Measurements from ENCODE around the gene EPHA10.
"Not testable (repeated sequence)": the region's sequence is repeated elsewhere in the genome, so short reads cannot be mapped to it uniquely, and the experiment has no call there.

The EPHA10 gene

DNA sequence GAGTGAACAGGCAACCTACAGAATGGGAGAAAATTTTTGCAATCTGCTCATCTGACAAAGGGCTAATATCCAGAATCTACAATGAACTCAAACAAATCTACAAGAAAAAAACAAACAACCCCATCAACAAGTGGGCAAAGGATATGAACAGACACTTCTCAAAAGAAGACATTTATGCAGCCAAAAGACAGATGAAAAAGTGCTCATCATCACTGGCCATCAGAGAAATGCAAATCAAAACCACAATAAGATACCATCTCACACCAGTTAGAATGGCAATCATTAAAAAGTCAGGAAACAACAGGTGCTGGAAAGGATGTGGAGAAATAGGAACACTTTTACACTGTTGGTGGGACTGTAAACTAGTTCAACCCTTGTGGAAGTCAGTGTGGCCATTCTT, 6.5 kb upstream of the EPHA10 start:
- not testable (repeated sequence) for DNase-seq (ENCODE audit: low read depth in 2 of 2, low spot score in 1 of 2)

DNA sequence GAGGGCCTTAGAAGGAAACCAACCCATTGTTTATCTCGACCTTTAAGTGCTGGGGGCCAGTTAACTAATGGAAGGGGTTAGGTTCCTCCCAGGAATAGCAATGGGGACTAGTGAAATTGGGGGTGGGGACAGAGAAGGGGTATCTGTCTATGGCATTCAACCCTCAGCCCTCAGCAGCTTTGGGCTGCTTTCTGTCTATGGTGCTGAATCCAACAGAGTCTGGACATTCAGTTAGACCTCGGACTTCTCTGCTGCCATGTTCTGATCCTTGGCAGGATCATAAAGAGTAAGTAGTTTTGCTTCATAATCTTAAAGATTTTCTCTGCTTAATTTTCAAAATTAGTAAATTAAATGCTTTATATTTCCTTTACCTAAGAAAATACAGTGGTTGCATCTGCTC, 2.6 kb upstream of the EPHA10 start:
- DNase-seq (ENCODE audit: low read depth in 2 of 2, low spot score in 1 of 2), result no peak

DNA sequence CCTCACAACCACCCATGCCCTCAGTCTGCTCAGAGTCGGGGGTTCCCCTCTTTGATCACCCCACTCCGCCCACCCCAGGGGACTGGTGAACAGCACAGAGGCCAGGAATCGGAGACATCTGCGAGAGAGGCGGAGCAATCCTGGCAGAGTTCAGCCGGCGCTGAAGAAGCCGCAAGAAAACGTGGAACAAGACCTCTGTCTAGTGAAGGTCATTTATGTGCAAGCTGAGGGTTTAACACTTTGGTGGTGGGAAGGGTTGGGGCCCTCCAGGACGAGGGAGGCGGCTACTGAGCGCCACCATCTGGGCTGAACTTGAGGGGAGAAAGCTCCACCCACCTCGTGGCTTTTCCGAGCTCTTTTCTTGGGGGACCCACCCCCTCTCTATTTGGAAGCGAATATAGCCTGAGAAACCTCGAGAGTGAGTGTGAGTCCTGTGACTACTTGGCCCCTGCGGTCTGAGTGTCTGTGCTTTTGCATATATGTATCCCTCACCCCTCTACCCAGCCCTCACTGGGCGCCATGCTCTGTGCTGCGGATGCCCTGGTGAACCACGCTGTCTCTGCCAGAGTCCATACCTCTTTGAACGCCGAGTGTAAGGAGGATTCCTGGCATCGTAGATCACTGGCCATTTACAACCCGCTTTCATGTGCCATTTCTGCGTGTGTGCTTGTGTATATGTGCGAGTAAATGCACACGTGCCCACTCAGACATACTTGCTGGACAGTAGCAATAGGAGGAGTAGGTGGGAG, 1.2 kb upstream of the EPHA10 start:
- DNase-seq (ENCODE audit: low read depth in 2 of 2, low spot score in 1 of 2), result no peak

DNA sequence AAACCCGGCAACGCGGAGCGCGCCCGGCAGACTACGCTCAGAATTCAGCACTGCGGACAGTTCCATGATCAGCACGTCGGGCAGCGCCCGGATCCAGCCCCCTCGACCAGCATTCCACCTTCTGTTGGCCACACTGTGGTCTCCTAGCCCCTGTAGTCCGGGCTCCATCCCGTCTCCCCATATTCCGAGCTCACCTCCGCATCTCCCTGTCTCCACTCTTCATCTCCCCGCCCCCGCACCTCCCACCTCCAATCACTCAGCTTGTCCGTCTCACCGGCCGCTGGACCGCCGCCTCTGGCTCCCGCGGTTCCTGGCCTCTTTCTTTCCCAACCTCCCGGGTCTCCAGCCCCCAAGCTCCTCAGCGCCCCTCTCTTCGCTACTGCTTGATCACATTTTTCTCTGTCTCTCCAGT, 500 bp downstream of the EPHA10 start:
- no peak for DNase-seq (ENCODE audit: low read depth in 2 of 2, low spot score in 1 of 2)

DNA sequence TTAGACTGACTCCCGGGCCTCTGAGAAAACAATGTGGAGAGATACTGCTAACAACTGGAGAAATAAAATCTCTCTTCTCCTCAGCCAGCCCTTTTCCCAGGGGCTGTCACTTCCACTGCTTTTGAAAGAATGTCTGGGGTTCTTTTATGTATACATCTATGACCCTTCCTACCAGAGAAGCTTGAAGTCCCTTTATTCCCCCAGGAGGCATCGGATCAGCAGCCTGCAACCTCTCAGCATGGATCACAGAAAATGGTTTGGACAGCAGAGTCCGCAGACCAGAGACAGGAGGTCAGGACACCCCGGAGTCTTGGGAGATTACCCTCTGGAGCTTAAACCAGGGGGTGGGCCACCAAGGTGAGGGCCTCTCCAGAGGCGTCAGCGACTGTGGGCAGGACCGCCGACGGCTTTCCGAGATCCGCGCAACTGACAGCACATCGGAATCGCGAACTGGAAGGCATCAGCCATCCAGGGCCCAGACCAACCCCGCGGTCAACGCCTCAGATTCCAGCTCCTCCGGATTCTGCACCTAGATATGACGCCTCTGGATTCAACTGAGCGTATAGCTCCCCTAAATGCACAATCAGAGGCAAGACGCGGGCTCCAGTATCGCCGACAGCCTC, 1.0 kb downstream of the EPHA10 start:
- no peak for DNase-seq (ENCODE audit: low read depth in 2 of 2, low spot score in 1 of 2)

DNA sequence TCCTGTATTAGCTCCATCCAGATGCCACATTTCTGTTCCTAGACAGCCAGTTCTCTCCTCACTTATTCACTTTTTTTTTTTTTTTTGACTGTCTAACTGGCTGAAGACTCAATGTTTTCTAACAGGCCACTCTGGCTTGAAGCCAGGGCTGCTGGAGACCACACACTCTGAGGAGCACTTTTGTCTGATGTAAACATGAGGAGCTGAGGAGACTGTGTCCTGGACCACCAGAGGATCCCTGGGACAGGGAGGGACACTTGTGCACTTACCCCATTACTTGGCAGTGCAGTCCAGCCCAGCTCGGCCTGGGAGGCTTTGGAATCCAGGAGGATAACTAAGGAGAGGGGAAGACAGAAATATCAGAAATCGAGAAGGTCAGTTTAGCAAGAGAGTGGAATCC, 2.4 kb downstream of the EPHA10 start:
- DNase-seq (ENCODE audit: low read depth in 2 of 2, low spot score in 1 of 2), result no peak

DNA sequence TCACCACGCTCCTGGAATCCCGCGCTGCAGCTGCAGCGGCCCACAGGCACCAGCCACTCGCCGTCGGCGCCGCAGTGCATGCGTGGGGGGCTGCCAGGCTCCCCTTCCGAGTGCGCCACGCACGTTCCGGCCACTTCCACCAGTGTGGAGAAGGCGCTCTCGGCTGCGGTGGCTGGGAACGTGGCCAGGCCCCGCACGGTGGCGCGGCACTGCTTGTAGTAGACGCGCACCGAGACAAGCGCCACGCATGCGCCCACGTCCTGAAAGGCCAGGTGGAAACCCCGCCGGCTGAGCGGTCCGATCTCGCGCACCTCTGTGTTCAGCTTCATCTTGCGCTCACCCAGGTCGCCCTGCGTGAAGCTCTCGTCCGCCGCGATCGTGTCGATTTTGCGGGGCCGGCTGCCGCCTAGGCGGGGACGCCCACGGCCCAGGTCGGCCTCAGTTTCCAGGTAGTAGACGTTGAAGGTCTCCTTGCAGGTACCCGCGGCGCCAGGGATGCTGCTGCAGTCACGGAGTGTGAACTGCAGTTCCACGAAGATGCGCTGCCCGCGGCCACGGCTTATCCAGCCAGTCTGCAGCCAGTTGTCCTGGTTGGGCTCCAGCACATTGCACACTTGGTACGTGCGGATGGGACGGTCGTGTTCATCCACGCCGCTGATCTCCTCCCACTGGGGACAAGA, 3.4 kb downstream of the EPHA10 start:
- DNase-seq (ENCODE audit: low read depth in 2 of 2, low spot score in 1 of 2), result no peak

DNA sequence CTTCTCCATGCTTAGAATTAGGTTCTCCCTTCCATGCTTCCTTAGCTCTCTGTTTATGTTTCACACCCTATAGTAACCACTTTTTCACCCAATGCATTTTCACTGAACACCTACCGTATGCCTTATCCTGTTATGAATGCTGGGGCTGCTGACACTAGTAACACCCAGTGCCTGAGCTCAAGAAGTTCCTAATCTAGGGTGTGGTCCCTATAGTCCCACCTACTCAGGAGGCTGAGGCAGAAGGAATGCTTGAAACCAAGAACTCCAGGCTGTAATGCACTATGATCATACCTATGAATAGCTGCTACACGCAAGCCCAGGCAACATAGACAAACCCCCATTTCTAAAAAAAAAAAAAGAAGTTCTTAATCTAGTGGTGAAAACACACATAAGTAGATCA, 5.5 kb downstream of the EPHA10 start:
- no peak for DNase-seq (ENCODE audit: low read depth in 2 of 2, low spot score in 1 of 2)

DNA sequence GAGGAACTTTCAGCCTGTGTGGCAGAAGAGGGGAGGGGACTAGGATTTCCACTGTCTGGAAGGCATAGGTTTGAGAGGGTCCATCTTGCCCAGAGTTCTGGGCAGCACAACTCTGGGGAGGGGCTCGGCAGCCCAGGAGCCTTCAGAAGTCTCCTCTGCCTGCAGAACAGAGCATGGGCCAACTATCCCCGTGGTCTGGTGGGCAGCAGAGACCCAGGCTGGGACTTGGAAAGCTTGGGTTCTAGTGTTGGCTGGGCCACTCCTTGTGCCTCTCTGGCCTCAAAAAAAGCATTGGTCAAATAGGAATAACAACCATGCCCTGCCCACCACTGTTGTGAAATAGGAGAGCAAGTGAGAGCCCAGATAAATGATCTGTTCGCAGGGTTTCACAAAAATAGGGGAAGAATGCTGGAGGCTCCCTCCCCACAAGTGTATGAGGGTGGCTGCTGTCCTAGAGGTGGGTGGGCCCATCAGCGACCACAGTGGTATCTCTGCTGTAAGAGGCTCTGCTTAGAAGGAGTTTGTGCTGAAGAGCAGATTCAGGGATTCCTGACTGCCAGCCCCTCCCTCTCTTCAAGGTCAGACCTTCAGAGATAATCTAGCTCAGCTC, 8.9 kb downstream of the EPHA10 start:
- DNase-seq (ENCODE audit: low read depth in 2 of 2, low spot score in 1 of 2), result no peak

DNA sequence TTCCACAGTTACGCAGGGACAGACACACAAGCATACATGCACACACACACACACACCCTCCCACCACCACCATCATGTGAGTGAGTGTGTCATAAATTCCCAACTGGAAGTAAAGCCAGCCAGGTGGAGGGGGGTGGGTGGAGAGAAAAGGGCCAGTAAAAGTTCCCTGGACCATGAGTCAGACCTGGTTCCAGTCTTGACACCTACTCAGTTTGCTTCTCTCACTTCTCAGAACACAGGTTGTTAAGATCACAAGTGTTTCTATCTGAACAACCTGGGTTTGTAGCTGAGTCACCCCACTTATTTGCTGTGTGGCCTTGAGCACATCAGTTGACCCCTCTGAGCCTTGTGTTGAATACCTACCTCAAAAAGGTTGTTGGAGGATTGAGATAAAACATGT, 9.6 kb downstream of the EPHA10 start:
- DNase-seq (ENCODE audit: low read depth in 2 of 2, low spot score in 1 of 2), result no peak

DNA sequence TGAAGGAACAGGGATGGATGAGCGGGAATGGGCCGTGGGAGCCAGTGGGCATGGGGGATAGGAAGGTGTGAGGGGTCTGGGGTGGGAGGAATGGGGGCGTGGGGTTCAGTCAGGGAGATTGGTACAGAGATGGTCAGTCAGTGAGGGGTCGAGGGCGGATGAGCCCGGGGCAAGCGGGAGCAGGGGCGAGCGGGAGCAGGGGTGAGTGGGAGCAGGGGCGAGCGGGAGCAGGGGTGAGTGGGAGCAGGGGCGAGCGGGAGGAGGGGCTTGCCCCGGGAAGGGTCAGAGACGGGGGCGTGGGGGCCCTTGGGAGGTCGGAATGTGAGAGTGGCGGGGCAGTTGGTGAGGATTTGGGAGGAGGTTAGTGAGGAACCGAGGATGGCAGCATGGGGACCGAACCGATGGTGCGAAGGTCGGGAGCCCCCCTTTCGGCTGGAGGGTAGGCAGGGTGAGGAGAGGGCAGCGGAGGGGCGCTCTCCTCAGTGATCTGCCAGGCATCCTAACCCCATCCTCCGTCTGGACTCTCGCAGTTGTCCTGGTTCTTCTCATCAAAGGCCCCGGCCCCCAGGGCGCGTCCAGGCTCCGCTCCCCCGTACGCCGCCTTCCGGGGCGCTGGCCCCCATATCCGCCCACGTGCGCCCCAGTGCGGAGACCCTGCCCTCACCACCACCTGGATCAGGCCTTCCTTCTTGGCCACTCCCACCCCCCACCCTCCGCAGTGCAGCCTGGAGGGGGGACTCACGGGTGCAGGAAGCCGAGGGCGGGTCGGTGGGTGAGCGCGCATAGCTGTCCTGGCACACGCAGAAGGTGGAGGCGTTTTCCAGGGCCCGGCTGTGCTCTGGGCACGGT, 11.2 kb downstream of the EPHA10 start:
- no peak for DNase-seq (ENCODE audit: low read depth in 2 of 2, low spot score in 1 of 2)

DNA sequence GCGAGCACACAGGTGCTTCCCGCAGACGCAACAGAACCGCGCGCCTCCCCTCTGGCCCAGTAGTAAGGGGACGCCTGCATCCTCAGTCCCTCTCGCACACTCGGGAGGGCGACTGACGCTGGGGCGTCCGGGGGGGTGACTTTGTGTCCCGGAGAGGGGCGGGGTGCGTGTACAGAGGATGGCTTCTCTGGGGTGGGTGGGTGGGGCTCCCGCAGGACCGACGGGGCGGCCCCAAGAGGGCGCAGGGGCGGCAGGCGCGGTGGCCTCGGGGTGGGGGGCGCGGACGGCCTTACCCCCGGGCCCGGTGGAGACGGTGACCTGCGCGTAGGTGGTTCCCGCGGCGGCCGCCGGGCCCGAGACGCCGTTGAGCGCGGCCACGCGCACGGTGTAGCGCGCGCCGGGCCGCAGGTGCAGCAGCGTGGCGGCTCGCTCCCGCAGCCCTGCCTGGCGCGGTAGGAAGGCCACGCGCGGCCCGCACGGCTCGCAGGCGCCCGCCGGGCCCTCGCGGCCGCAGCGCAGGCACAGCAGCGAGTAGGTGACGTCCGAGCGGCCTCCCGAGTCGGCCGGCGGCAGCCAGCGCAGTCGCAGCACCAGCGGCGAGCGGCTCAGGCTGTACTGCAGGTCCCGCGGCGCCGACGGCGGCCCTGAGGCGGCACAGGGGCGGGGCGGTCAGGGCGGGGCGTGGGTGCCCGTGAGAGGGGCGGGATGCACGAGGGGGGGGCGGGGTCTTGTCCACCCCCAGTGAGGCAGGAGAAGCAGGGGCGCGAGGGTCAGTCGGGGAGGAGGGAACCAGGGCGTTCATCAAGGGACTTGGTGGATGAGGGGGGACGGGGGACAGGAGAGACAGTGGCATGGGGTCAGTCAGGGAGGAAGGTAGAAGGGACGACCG, 12.1 kb downstream of the EPHA10 start:
- no peak for DNase-seq (ENCODE audit: low read depth in 2 of 2, low spot score in 1 of 2)

DNA sequence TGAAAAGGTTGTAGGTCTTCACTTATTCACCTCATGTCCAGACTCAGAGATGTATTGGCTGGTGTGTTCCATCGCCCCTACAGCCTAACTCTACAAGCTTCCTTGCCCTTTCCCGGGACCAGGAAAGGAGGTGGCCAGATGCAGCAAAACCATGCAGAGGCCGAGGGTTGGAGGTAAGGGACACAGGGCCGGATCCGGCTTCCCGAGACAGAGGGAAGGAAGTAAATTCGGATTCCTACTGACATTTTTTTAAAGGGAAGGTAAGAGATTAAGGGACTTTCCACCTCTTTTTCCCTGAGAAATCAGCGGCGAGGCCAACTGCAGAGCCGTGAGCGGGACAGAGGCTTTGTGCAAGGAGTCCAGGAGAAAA, 12.7 kb downstream of the EPHA10 start:
- DNase-seq (ENCODE audit: low read depth in 2 of 2, low spot score in 1 of 2), result no peak

DNA sequence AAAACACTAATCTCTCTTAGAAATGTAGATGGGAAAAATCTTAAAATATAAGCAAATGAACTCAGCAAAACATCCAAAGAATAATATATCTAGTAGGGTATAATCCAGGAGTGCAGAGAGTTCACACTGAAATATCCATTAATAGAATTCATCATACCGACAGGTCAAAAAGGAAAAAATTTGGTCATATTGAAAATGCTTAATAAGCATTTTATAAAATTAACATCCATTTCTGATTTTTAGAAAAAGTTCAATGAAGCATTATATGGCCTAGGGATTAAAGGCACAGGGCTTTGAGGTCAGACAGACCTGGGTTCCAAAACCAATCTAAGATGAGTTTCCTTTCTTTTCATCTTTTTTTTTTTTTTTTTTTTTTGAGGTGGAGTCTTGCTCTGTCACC, 16.4 kb downstream of the EPHA10 start:
- no peak for DNase-seq (ENCODE audit: low read depth in 2 of 2, low spot score in 1 of 2)

DNA sequence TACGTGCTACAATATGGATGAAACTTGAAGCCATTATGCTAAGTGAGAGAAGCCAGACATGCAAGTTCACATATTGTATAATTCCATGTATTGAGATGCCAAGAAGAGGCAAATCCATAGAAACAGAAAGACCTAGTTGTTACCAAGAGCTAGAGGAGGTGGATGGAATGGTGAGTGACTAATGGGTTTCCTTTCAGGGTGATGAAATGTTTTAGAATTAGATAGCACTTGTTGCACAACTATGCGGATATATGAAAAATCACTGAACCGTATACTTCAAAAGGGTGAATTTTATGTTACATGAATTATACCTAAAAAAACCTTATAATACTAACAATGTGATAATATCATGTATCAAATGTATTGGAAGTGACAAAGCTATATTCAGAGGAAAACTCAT, 18.1 kb downstream of the EPHA10 start:
- DNase-seq (ENCODE audit: low read depth in 2 of 2, low spot score in 1 of 2), result no peak

DNA sequence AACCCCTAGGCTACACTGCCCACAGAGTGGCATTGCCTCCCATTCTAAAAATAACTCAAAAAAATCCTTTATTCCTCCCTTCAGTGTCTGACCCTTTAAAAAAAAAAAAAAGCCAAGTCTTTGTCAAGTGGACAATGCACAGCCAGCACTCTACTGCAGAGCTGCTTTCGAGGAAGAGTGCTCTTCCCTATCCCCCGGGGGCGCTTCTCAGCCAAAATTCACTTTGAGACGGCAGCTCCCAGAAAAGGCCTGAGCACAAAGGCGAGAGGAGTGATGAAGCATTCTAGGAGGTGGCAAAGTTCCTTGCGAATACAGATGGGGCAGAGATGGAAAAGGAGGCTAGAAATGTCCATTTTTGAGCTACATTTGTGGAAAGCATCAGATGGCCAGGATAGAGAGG, 23.3 kb downstream of the EPHA10 start:
- DNase-seq (ENCODE audit: low read depth in 2 of 2, low spot score in 1 of 2), result no peak

DNA sequence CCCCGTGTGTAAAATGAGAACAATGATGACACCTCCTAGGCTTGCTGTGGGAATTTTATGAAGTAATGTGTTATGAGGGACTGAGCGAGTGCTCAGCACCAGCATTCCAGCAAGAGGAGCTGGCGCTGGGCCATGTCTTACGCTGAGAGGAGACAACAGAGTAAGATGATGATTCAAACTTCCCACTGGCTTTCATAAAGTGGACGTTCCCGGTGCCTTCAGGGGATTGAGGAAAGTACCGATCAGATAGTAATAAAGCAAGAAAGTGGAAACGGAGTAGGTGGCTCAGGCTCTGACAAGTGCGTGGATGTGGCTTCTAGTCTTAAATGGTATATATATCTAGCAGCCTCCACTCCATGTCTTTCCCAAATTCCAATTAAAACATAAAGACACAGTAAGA, 23.8 kb downstream of the EPHA10 start:
- DNase-seq (ENCODE audit: low read depth in 2 of 2, low spot score in 1 of 2), result no peak

DNA sequence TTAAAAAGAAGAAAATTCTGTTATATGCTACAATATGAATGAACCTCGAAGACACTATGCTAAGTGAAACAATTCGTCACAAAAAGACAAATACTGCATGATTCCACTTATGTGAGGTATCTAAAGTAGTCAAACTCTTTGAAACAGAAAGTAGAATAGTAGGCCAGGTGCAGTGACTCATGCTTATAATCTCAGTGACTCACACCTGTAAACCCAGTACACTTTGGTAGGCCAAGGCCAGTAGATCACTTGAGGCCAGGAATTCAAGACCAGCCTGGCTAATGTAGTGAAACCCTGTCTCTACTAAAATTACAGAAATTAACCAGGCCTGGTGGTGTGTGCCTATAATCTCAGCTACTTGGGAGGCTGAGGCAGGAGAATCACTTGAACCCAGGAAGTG, 25.7 kb downstream of the EPHA10 start:
- no peak for DNase-seq (ENCODE audit: low read depth in 2 of 2, low spot score in 1 of 2)

DNA sequence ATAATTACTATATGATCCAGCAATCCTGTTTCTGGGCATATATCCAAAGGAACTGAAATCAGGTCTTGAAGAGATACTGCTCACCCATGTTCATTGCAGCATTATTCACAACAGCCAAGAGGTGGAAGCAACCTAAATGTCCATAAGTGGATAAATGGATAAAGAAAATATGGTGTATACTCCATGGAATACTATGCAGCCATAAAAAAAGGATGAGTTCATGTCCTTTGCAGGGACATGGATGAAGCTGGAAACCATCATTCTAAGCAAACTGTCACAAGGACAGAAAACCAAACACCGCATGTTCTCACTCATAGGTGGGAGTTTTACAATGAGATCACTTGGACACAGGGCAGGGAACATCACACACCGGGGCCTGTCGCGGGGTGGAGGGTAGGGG, 26.3 kb downstream of the EPHA10 start:
- DNase-seq (ENCODE audit: low read depth in 2 of 2, low spot score in 1 of 2), result not testable (repeated sequence)

DNA sequence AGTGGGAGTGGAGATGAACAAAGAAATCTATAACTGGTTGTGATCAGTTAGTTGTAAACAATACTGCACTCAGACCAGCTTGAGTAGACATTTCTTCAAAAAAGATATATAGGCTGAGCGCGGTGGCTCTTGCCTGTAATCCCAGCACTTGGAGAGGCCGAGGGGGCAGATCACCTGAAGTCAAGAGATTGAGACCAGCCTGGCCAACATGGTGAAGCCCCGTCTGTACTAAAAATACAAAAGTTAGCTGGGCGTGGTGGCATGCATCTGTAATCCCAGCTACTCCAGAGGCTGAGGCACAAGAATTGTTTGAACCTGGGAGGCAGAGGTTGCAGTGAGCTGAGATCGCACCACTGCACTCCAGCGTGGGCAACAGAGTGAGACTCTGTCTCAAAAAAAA, 26.9 kb downstream of the EPHA10 start:
- DNase-seq (ENCODE audit: low read depth in 2 of 2, low spot score in 1 of 2), result not testable (repeated sequence)
